Muscle of leg (tissue), 11 donors: ENCODE data around the gene KIF26B. TPM values are rescaled to one million over a fixed set of nuclear protein-coding genes. Genes with fewer than 3 reads are reported as not detected.
A peak's percentile ranks its signal among the peaks of the same experiment; 100 is the strongest.

Experiments used
- DNase-seq: peaks from one replicate; pipeline ENCODE4 v3.0.0; 2013
- H3K27ac ChIP-seq: one replicate; pipeline ENCODE4 v1.5.1; 2013; ENCODE audit warnings: mild to moderate bottlenecking, low read length, control low read depth
- H3K27me3 ChIP-seq: one replicate; pipeline ENCODE4 v1.6.1; 2013; ENCODE audit warnings: low read length; ENCODE audit not compliant: control insufficient read depth, insufficient read depth
- H3K36me3 ChIP-seq: one replicate; pipeline ENCODE4 v1.6.1; 2013; ENCODE audit warnings: low read length; ENCODE audit not compliant: control insufficient read depth, insufficient read depth
- H3K4me1 ChIP-seq: one replicate; pipeline ENCODE4 v1.6.1; 2013; ENCODE audit warnings: low read length; ENCODE audit not compliant: control insufficient read depth, insufficient read depth
- H3K4me3 ChIP-seq: one replicate; pipeline ENCODE4 v1.5.1; 2013; ENCODE audit warnings: low read length, control low read depth
- H3K9me3 ChIP-seq: replicated peaks from 2 replicates; pipeline ENCODE4 v1.6.1; 2013; ENCODE audit warnings: low read depth, low read length; ENCODE audit not compliant: control insufficient read depth
- WGBS: methylation state at CpG from one replicate; pipeline ENCODE4 v1.1.5; 2013; ENCODE audit warnings: missing lambda C conversion rate; ENCODE audit not compliant: insufficient coverage; 5-methylcytosine and 5-hydroxymethylcytosine counted together
- polyA plus RNA-seq, 8 donors: library from polyadenylated mRNA; unstranded; fragments of 120-200 nt; gene quantifications; one replicate each; pipeline versions ENCODE4 v1.2.1 to v1.2.3, GENCODE V29; 2013; ENCODE audit warnings: inconsistent platforms in 1 of 8, low replicate concordance in 1 of 8; ENCODE audit not compliant: insufficient read length in 8 of 8, insufficient read depth in 1 of 8
- total RNA-seq: library from RNA; stranded (reverse); fragments of 120-200 nt; gene quantifications from one replicate; pipeline ENCODE4 v1.2.4, GENCODE V29; 2013

KIF26B gene
- total and polyA plus RNA-seq, 9 donors, result 0.89 to 2.4 (median 1.0) TPM

DNA sequence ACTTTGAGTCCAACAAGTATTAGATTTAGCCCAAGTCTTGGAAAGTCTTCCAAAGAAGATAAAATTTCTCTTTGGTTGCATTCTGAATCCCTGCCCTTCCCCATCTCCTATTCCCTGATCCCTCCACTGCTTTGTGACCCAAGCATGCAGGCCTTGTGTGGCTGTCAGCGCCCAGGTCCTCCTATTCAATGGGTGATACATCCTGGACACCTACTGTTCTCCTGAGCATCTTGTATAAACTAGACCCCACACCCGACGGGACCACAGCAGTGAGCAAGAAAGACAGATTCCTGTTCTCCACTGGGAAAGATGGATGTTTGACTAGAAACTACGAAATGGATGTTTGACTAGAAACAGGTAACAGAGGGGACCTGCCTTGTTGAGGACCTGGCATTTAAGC lies 136.6 kb downstream of the KIF26B start:
- Histone ChIP-seq H3K4me1 (no peaks in the 10 kb centered on the region), H3K27ac (no peak overlapping the region), H3K27me3 (peaks cover 3% of the 10 kb centered on the region), H3K36me3 (no peaks in the 10 kb centered on the region), H3K4me3 (no peak overlapping the region), H3K9me3 (no peaks in the 10 kb centered on the region)
- no peak for DNase-seq
- whole genome bisulfite sequencing, result 85% methylated on average over 2 of the region's 4 CpGs

DNA sequence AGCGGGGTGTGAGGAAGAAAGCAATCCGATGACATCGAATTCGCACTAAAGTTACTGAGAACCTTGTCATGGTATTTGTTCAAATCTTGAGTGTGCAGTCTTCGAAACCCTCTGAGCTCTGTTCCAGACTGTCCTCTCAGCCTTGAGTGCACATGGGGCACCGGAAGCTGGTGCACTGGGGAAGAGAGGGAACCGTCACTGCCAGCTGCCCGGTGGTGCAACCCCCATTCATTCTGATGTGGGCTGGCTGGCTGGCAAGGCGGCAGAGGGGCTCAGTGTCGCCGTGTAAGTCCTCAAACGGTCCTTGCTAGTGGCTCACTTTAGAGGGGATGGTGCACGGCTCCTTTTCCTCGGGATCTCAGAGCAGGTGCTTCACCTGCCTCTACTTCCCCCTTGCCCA lies 137.4 kb downstream of the KIF26B start:
- H3K36me3 ChIP-seq, result no peaks in the 10 kb centered on the region

DNA sequence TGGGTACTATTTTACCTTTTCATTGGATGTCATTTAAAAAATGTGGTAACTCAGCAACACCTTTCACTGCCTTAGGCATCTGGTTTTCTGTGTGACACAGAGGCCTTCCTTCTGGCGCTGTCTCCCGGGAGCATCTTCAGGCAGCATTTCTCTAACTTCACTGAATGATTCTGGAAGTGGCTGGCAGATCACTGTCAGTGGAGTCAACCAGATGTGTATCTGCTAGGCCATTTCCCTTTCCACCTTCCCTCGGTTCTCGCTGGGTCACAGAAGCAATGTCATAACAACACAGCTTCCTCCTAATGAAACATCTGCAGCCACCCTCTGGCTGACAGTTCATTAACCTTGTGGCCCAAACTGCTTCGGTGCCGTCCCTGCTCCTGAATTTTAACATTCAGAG lies 137.8 kb downstream of the KIF26B start:
- Histone ChIP-seq H3K4me1 (no peaks in the 10 kb centered on the region), H3K9me3 (no peaks in the 10 kb centered on the region), H3K27me3 (peaks cover 3% of the 10 kb centered on the region), H3K27ac (no peak overlapping the region), H3K36me3 (no peaks in the 10 kb centered on the region), H3K4me3 (no peak overlapping the region)
- 39% methylated on average over 4 of the region's 6 CpGs for WGBS
- DNase-seq, result peak; percentile 29

More for the DNA sequence above, 137.4 kb downstream of the KIF26B start:
- H3K27me3 ChIP-seq, result peaks cover 3% of the 10 kb centered on the region
- no peak for DNase-seq
- 77% methylated on average over 11 of the region's 14 CpGs for WGBS
- no peak overlapping the region for H3K4me3 ChIP-seq
- H3K27ac ChIP-seq, result no peak overlapping the region
- H3K4me1 ChIP-seq, result no peaks in the 10 kb centered on the region
- no peaks in the 10 kb centered on the region for H3K9me3 ChIP-seq

DNA sequence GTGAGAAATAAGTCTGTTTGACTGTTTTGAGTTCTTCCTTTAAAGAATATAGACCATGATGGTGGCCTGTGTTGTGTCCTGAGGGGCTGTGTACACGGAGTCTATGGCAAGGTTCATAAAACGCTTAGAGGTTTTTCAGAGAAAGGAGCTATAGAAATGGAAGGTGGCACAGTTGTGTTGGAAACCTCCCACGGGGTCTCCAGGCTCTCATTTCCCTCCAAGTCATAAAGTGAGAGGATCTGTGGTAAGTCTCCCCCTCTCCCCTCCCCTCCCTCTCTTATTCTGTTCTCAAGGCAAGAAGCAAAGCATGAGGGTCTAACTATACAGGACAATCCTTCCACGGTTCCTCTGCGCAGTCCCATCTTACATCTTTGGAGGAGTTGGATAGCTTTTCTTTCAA lies 139.2 kb downstream of the KIF26B start:
- Histone ChIP-seq H3K27me3 (peaks cover 3% of the 10 kb centered on the region), H3K27ac (no peak overlapping the region), H3K9me3 (no peaks in the 10 kb centered on the region), H3K4me3 (no peak overlapping the region), H3K4me1 (peaks cover 4% of the 10 kb centered on the region), H3K36me3 (no peaks in the 10 kb centered on the region)
- WGBS, result no CpG with 5 or more reads among the region's 5 CpGs
- no peak for DNase-seq

DNA sequence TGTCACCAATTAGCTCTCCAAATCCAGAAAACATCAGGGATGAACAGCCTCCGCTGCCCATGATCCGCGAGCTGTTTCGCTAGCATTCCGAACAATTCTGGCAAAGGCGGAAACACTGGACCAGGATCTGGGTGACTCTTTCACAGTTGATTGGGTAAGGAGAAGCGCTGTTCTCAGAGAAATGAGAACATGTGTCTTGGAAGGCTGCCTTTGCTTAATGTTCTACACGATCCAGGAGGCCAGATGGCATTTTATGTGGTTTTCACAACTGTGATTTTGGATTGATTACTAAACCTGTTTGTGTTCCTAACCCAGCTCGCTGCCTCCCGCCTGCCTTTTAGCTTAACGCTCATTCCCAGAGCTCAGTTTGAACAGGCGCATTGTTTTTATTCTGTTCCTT lies 144.0 kb downstream of the KIF26B start:
- no peaks in the 10 kb centered on the region for H3K9me3 ChIP-seq
- no peak overlapping the region for H3K27ac ChIP-seq
- H3K4me3 ChIP-seq, result no peak overlapping the region
- H3K4me1 ChIP-seq, result peaks cover 10% of the 10 kb centered on the region
- H3K27me3 ChIP-seq, result peaks cover 2% of the 10 kb centered on the region
- WGBS, result 30% methylated on average over 5 of the region's 12 CpGs
- peak; percentile 65 for DNase-seq
- no peaks in the 10 kb centered on the region for H3K36me3 ChIP-seq

DNA sequence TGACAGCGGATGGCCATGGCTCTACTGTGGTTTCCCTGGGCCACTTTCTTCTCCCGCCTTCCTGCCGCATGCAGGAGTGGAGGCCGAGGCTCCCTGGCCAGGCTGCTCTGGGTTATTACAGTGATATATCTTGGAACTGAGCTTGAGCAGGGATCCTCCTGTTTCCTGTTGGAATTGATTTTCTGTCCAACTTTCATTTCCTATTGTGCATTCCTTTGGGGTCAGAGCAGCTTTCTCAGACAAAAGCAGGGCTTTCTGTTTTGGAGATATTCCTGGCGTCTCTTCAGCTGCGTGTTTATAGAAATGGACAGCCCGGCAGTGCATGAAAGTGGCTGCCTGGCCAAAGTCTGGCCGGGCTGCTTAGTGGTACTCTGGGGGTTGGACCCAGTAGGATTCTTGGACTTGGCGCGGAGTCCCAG lies 146.4 kb downstream of the KIF26B start:
- Histone ChIP-seq H3K27ac (peak overlapping the region; percentile 81), H3K36me3 (no peaks in the 10 kb centered on the region), H3K4me1 (peaks cover 10% of the 10 kb centered on the region), H3K4me3 (no peak overlapping the region), H3K27me3 (peaks cover 2% of the 10 kb centered on the region), H3K9me3 (no peaks in the 10 kb centered on the region)
- WGBS, result 19% methylated on average over 7 of the region's 10 CpGs
- peak; percentile 96 for DNase-seq

DNA sequence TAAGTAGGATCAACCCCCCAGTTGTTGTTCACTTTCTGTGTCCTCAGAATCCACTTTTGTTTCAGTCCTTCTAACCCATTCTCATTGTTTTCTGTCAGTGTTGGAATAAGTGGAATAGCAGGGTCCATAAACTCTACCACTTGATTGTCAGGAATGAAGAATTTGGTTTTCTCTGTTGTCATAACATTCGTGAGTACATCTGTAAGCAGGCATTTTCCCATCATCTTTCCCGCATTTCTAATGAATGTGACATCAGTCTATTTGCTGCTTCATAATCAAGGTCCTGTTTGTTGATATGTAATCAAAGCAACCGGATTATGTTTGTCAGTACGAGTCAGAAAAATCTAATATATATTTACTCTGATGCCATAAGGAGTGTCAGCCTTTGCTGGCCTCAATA lies 147.1 kb downstream of the KIF26B start:
- Histone ChIP-seq H3K4me1 (peaks cover 10% of the 10 kb centered on the region), H3K4me3 (no peak overlapping the region), H3K36me3 (no peaks in the 10 kb centered on the region), H3K27ac (no peak overlapping the region), H3K9me3 (no peaks in the 10 kb centered on the region), H3K27me3 (peaks cover 2% of the 10 kb centered on the region)
- no CpG with 5 or more reads among the region's 4 CpGs for WGBS
- no peak for DNase-seq

DNA sequence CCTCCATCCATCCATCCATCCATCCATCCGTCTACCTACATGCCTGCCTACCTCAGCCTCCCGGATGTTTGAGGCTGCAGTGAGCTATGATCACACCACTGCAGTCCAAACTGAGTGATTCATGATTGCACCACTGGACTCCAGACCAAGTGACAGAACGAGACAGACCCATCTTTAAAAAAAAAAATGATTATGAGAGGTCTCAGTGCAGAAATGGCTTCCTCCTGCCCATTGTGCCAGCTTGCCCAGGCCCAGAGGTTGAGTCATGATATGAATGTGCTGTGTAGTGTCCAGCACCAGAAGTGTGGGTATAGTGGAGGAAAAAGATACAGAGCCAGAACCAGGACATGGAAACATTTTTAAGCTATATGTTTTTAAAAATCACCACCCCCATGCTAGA lies 149.9 kb downstream of the KIF26B start:
- DNase-seq, result no peak
- Histone ChIP-seq H3K4me1 (peaks cover 8% of the 10 kb centered on the region), H3K27me3 (peaks cover 5% of the 10 kb centered on the region), H3K9me3 (no peaks in the 10 kb centered on the region), H3K4me3 (no peak overlapping the region), H3K36me3 (no peaks in the 10 kb centered on the region), H3K27ac (no peak overlapping the region)
- WGBS, result 90% methylated on average over 2 of the region's 3 CpGs

DNA sequence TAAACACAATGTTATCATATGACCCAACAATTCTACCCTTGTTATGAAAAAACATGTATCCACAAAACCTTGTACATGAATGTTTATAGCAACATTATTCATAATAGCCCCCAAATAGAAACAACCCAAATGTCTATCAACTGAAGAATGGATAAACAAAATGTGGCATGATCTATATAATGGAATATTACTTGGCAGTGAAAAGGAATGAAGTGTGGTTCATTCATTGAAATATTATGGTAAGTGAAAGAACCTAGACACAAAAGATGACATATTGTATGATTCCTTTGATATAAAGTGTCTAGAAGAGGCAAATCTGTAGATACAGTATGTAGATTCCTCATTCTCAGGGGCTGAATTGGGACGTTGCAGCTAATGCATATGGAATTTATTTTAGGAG lies 151.2 kb downstream of the KIF26B start:
- Histone ChIP-seq H3K9me3 (no peaks in the 10 kb centered on the region), H3K4me1 (peaks cover 12% of the 10 kb centered on the region)
- no CpG with 5 or more reads among the region's 1 CpG for WGBS

DNA sequence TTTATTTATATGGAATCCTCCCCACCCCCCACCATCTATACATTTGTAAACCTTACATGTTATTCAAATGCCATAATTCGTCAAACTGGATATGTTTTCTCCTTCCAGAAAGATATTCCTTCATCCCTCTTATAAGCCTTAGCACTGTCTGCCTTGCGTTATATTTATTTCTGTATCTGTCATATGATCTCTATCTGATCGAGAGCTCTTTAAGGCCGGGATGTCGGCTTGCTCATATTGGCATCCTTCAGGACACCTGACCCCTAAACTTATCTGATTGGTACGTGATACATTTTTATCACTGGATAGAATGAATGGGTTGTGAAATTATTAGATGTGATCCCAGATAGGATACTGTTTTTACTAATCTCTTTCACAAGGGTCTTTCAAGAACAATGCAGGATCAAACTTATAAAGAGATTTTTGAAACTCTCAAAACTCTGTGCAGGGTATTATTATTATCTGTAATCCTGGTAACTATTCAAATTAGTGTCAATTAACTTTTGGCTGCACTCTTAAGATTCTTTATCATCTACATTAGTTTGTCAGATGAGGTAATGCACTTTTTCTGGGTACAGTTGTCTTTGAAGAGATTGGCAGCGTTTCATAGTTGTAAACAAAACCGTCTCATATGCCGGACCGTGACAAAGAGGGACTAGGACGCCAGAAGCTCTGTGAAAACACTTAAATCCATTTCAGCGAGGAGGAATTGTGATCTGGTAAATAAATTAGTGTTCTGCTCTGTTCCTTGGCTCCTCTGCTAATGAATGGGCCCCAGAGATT lies 152.0 kb downstream of the KIF26B start:
- Histone ChIP-seq H3K27me3 (peaks cover 5% of the 10 kb centered on the region), H3K9me3 (no peaks in the 10 kb centered on the region), H3K4me1 (peaks cover 9% of the 10 kb centered on the region), H3K27ac (peak overlapping the region; percentile 14), H3K36me3 (no peaks in the 10 kb centered on the region), H3K4me3 (no peak overlapping the region)
- peak; percentile 81 for DNase-seq
- WGBS, result 21% methylated on average over 5 of the region's 12 CpGs

More for the DNA sequence above, 151.2 kb downstream of the KIF26B start:
- Histone ChIP-seq H3K27ac (no peak overlapping the region), H3K27me3 (peaks cover 5% of the 10 kb centered on the region), H3K36me3 (no peaks in the 10 kb centered on the region), H3K4me3 (no peak overlapping the region)
- DNase-seq, result no peak
